HG03378 (cell line): Measurements from ENCODE around the gene FAM53B.

Experiments used
- ATAC-seq: cut with Tn5 transposase; IDR thresholded peaks from one replicate; pipeline ENCODE4 v1.9.1; 2021; ENCODE audit warnings: mild to moderate bottlenecking, moderate library complexity; ENCODE audit not compliant: unreplicated experiment

Gene FAM53B

DNA sequence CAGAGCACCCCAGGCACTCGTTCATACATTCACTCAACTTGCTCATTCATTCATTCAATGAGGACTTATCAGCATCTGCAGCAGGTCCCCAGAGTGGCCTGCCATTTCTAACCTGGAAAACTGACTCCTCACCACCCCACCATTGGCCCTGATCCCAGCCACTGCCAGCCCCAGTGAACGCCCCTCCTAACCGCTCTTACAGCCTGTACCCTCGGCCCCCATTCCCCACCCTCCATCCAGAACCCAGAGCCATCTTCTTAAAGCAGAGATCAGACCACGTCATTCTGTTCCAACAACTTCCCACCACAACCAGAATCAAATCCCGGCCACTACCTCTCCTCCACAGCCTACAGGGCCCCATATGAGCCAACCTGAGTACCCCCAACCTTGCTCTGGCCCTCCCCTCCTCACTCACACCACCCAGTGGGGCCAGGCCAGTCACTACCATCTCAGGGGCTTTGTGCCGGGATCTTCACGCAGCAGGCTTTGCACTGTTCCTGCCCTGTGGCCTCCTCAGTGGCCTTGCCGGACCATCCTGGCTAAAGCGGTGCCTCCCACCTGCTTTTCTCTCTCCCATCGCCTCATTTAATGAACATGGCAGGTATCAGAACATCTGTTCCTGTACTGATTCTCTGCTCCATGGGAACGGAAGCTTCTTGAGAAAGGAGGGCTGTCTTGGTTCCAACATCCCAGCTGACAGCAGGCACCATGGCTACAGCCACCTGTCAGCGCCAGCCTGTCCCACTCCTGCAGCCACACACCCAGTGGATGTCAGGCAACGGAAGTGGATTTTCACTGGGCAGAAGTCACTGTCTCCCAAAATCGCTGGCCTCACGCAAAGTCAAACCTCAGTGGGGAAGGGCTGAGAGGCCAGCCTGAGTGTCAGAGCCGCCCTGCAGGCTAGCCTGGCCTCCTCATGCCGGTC lies 45.4 kb downstream of the FAM53B start:
- no peak for ATAC-seq

DNA sequence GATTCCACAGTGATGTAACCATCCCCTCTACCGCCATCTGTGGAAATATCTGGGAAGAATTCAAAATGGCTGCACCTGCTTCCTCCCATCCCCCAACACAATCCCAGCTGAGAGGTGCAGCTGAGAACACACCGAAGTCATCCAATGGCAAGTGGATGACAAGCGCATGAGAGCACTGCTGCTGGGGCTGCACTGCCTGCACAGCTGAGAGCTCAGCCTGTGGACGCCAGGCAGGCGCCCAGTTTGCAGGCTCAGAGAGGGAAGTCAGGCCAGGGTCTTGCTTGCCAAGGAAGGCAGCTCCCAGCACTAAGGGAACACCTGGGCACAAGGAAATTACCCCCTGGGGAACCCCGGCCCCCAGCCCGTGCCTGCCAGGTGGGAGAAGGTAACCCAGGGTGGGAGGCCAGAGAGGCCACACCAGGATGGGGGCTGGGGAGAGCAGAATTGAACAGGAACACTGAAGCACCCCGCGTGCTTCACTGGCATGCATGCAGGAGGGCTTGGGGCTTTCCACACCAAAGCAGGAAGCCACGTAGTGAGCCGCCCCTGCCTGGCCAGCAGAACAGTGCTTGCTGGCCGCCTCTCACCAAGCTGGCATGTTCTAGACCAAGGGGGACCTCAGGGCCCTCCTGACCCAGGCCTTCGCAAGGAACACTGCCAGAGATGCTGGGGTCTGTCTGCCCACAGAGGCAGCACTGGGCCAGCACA lies 46.2 kb downstream of the FAM53B start:
- no peak for ATAC-seq

DNA sequence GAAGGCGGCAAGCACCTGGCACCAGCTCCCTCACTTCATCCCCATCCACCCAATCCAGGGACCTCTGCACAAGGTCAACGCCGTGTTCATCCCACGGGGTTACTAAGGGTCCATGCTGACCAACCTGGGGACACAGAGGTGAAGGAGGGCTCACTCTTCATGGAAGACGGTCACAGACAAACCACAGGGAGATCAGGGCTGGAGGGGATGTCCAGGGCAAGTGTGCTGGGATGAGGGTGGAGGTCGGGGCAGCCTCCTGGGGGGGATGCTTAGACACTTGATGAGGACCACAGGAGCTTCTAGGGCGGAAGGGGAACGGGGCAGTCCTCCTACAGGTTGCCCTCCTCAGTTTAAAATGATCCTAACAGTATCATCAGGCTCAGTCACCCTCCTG lies 46.7 kb downstream of the FAM53B start:
- ATAC-seq = no peak

DNA sequence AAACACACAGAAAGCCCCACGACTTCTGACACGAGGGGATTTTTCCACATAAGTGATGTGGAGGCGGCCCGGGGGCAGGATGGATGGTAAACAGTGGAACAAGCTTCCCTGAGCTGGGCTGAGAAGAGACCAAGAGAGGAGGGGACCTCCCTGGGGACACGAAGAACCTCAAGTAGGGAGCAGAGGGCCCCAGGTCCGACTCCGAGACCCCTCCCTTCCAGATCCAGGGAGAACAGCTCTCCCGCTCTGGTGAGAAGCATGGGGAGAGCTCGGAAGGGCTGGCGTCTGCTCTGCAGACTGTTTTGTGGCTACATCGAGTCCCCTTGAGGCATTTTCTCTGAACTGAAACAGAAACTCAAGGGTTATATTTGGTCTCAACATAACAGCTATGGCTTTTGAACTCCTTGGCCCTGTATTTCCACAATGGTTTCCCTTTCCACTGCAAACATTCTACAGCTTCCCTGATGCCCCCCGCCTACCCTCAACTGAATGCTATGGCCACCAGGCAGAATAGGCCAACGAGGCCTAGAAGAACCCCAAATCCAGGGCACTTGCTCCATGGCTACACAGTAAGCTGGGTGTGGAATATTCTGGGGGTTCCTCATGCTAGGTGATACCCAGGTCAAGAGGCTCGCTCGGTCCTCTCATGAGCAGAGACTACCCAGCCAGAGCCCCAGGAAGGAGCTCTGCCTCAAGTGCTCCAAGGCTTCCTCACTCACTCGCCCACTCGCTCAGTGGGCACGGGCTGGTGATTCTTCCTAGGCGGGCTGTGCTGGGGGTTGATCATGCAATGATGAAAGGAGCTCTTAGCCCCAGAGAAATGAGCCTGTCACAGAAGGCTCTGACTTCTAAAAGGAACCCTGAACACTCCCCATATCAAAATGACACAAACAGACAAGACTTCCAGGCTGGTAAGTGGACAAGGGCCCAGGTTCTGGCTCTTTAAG lies 47.5 kb downstream of the FAM53B start:
- ATAC-seq = peak; percentile 72

DNA sequence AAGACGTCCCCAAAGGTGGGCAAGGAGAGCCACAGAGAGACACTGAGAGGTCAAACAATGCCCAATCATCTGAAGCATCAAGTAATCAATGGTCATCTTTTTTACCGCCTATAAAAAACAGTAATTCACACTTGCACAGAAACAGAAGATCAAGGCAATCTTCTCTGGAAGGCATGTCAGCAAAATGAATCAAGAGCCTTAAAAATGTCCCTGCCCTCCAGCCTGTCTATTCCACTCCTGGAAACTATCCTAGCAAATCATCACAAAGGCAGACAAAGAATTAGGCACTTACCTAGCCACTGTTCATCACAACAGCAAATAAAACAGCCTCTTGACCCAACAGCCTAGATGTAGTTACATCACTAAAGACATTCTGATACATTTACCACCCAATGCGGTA lies 48.9 kb downstream of the FAM53B start:
- no peak for ATAC-seq

DNA sequence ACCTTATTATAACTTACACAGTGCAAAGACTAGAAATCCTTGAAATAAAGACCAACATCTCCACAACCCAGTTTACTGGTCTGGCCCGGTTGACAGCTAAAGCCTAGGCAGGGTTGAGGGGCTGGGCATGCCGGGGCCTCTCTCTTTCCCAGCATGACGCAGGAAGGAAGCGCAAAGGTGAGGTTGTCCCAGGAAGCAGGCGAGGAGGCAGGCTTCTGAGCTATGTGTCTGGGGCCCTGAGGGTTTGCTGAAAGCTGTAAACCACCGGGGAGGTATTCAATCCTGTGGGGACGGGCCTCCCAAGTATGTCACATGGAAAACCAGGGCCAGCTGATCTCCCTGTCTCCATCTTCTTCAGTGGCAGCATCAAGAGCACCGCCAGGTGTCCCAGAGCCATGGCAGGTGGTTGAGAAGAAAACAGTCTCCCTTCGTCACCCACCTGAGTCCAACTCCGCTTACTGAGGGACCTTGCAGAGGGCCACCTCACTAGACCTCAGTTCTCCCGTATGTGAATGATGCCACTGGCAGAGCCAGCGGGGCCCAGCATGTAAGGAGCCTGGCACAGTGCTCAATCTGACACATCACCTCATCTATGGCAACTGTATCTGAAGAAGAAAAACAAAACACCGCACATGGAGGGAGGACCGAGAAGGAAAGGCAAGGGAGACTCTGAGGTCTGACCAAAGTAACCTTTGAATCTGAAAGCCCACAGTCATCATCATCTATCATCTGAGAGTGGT lies 49.5 kb downstream of the FAM53B start:
- no peak for ATAC-seq

DNA sequence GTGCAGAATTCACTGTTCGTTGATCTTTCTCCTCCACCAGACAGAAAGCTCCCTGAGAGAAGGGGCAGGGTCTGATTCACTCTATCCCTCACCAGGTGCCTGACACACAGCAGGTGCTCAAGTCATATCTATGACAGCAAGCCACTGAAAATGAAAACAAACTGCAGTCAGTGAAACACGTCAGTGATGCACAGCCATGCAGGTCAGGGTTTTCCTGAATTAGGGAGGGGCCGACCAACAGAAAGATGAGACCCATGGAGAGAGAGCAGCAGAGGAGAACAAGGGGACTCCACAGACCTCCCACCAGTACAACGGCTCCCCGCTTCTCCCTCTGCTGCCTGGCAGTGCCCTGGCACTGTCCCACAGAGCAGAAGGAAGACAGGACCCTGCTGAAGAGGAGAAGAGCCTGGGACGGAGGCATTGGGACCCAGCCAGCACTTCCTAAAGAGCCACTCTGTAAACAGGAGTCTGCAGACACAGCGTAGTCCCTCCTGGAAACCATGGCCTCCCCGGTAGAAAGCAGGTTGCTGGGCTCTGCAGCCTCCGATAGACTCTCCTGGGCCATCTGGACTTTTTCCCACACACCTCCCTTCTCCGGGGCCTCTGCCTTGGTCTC lies 50.3 kb downstream of the FAM53B start:
- no peak for ATAC-seq

DNA sequence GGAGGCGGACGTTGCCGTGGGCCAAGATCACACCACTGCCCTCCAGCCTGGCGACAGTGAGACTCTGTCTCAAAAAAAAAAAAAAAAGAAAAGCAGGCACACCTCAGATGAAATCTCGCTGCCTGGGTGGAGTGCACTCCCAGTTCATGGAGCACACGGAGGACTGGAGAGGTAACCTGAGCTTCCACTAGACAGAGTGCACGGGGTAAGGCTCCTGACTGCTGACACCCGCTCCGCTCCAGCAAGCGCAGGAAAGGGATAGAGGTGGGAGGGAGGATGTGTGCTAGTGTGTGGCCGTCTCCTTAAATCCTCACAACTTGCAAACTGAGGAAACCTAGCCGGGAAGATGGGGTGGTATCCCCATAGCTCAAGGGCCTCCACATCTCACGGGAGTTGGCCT lies 50.8 kb downstream of the FAM53B start:
- ATAC-seq = no peak

DNA sequence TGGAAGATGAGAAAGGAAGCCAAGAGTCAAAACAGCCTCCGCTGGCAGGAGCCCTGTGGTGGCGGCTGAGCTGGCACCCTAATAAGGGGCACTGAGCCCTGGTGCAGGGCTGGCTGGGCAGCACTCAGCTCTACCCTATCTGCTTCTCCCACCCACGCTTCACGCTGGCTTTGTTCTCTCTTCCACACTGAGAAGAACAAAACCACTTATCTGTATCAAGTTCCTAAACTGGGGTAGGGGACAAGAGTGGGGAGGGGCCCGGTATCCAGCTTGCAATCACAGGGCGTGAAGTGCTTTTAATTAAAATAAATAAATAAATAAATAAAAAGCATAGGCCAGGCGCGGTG lies 52.1 kb downstream of the FAM53B start:
- ATAC-seq = no peak

DNA sequence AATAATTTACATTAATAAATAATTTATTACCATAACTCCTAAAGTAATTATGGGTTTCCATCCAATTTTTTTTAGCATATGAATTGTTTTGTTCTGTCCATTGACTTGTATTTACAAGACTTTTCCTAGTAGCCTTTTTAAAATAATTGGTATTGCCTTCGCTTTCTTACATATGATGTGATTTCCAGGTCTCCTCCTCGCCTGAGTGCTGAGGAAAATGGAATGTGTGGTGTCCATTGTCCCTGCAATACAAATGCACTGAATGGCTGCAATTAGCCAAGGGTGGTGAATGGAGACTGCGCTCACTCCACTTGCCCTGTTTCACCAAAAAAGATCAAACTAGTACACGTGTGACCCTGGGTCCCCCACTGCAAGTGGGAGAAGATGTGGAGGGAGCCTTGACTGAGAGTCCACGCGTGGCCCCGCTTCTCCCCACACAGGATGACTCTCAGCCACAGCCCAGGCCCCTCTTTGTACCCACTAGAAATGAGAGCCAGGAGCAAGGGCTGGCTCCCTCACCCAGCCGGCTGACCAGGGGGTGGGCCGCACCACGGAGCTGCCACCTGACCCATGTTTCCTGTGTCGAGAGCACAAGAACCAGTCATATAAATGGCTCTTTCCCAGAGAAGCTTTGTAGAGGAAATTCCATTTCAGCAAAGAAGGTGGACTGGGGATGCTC lies 52.6 kb downstream of the FAM53B start:
- ATAC-seq = no peak

DNA sequence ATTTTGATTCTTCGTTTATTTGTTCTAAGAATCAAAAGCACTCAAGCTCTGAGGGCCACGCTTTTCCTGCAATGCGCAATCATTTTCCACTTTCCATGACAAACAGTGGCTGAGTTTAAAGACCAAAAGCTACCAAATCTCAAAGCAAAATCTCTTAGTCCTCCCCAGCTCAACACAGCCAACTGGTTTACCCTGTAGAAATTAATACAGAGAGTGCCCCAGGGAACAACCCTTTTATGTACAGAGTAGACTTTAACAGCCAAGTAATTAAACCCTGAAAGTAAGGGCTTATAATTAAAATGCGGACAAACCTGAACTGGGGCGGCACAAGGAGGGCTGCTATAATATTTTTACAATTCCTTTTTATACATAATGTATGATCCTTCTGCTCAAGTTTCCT lies 53.2 kb downstream of the FAM53B start:
- ATAC-seq = no peak

DNA sequence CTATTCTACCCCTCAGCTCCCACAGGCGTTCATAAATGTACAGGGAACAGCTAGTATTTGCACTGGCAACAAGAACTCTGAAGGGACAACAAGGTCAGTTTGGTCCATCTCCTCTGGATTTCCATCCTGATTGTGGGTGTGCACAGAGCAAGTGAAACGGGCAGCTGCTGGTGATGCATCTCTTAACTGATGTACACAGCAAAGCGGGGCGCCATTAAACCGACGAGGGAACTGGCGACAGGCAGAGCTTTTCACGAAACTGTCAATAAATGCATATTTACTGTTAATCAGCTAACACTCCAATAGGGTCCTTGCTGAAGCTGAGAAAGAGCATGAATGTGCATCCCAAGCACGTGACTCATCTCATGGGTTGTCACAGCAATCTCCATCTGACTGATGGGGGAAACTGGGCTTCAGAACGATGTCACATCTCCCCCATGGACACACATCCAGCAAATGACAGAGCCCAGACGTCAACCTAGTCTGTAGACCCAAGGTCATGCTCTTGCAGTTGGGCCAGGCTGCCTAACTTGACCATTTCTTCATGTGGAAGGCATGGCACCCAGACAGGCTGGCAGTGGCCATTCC lies 54.2 kb downstream of the FAM53B start:
- no peak for ATAC-seq

DNA sequence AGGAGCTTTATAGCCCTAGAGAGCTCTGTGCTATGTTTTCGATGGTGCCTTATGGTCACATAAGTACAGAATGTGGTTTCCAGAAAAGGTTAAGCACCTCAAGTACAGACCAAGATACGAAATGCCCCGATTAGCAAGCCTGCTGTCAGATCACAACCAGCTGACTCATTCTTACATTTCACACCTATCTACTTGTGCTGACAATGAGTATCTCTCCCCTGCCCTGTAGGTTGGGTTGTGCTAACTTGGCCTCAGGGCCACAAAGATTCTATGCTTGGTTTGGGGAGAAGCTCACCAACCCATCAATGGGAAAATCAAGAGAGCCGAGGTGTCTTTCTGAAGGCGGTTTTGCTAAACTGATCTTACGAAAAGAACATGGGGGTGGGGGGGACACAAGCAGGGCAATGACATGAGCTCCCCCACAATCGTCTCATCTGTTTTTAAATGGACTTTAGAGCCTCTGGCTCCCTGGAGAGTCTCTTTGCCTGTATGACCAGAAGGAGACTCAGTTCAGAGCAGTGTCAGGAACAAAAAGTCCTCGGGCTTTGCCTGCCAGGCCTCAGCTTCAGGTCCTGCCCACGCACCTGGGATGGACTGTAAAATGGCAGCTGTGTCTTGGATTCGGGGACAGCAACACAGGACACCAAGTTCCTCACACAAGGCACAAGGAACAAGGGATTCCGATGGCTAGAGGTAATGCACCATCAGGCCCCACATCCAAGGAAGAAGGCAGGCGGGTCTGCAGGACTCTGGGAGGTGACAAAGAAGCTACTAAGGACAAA lies 55.1 kb downstream of the FAM53B start:
- peak; percentile 98 for ATAC-seq

DNA sequence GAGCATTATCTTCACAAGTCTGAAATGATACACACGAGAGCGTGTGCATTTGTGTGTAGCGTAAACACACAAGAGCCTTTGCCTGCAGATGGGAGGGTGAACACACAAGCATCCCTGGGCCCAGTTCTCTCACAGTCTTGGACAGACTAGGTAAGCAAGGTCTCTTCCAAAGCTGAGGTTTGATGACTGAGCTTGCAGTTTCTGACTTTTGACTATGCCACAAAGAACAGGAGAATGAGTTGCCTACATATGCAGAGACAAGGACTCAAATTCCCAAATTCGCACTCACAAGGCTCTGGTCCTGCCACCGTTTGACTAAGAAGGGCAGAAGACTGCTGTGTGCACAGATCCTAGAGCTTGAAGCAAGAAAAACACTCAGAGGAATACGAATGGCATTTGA lies 55.8 kb downstream of the FAM53B start:
- no peak for ATAC-seq

DNA sequence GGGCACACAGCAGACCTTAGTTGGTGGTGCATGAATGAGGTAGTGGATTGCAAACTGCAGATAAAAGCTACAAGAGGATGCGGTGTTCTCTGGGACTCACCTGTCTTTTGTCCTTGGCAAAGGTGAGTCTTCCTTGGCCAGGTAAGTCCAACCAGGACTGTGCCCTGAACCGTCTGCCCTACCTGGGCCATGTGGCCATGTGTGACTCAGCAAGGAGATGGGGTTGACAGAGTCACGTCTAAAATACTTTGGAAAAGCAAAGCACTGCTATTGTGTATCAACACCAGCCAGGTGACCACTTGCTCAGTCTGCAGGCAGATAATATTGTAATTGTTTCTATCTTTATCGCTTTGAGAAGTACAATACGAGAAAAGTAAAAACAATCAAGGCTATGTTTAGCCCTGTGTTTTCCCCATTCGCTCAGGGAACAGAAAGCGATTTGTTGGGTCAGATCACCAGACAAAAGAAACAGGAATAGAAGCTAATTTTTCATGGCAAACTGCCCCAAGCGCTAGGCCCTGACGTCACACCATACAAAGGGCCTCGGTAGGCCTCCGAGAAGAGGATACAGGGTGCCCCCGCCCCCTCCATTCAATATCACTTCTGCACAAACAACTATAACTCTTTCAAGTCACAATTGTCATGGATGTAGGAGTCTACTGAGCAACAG lies 57.3 kb downstream of the FAM53B start:
- ATAC-seq = no peak

DNA sequence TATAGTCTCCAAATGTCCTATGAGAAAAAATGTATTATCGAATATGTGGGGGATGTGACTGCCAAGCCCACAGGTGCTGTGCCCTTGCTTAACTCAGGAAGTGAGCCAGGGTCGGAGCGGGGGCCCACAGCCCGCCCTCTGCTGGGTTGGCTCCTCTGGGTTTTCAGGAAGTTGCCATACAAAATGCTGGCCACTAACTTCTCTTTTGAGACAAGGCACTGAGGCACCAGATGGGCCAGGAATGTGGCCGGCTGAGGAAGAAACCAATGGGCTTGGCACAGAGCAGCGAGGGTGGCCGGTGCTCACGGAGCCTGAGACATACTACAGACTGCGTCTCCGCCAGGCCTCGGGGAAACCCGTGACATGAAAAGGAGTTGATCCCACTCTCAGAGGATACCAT lies 58.9 kb downstream of the FAM53B start:
- ATAC-seq = no peak

DNA sequence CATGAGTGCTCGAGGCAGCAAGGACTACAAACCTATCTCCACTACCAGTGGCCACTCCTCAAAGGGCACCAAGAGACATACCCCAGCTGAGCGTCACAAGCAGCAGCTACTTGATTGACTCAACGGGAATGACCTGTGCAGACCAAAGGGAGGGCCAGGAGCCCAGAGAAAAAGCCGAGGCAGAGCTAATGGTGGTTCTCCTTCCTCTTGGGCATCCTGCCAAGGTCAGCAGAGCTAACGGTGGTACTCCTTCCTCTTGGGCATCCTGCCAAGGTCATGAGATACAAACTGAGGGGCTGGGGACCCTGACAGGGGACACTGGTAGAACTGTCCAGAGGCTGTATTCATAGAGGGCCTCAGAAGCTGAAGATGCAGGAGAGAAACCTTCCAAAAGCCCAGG lies 60.4 kb downstream of the FAM53B start:
- ATAC-seq = no peak
